Activated CD4-positive, alpha-beta T cell treated with anti-CD3 and anti-CD28 coated beads for 48 hours (primary cell): ENCODE data around the gene TEKT2.
A peak's percentile ranks its signal among the peaks of the same experiment; 100 is the strongest.

Experiments
- DNase-seq: peaks from one replicate; pipeline ENCODE4 v3.0.0-alpha.2; 2020

The TEKT2 gene

GRCh38 chr1:36109041-36109679 lies 25.3 kb downstream of the TEKT2 start:
- DNase-seq, result peak; percentile 50

- no peak for DNase-seq
These were observed 27.3 kb downstream of the TEKT2 start for GRCh38 chr1:36111151-36111550.

- DNase-seq, result no peak
These were observed 28.9 kb downstream of the TEKT2 start for GRCh38 chr1:36112823-36113222.

- no peak for DNase-seq
These were observed 30.5 kb downstream of the TEKT2 start for GRCh38 chr1:36114371-36114770.

- DNase-seq, result no peak
These were observed 31.3 kb downstream of the TEKT2 start for GRCh38 chr1:36115200-36115669.

- DNase-seq, result no peak
These were observed 32.0 kb downstream of the TEKT2 start for GRCh38 chr1:36115931-36116330.

- DNase-seq, result no peak
These were observed 33.0 kb downstream of the TEKT2 start for GRCh38 chr1:36116901-36117300.

GRCh38 chr1:36118447-36119204 lies 34.7 kb downstream of the TEKT2 start:
- no peak for DNase-seq

GRCh38 chr1:36119456-36119855 lies 35.6 kb downstream of the TEKT2 start:
- no peak for DNase-seq

- no peak for DNase-seq
These were observed 38.5 kb downstream of the TEKT2 start for GRCh38 chr1:36122062-36123030.

- peak; percentile 32 for DNase-seq
These were observed 39.5 kb downstream of the TEKT2 start for GRCh38 chr1:36123356-36123755.

- DNase-seq, result no peak
These were observed 40.7 kb downstream of the TEKT2 start for GRCh38 chr1:36124404-36125128.

- DNase-seq, result no peak
These were observed 41.5 kb downstream of the TEKT2 start, which contains the start of gene COL8A2 for GRCh38 chr1:36125129-36125991. TSS of gene COL8A2 (minus strand) at chr1:36125222. CDS start at chr1:36100242, 24,980 bp downstream.

GRCh38 chr1:36126005-36126716 lies 42.3 kb downstream of the TEKT2 start:
- DNase-seq, result no peak

GRCh38 chr1:36126797-36127500 lies 43.1 kb downstream of the TEKT2 start:
- DNase-seq, result no peak

- no peak for DNase-seq
These were observed 44.4 kb downstream of the TEKT2 start for GRCh38 chr1:36128126-36128904.

GRCh38 chr1:36128905-36129206 lies 45.0 kb downstream of the TEKT2 start:
- no peak for DNase-seq

- no peak for DNase-seq
These were observed 48.1 kb downstream of the TEKT2 start for GRCh38 chr1:36132029-36132428.

- DNase-seq, result no peak
These were observed 49.6 kb downstream of the TEKT2 start for GRCh38 chr1:36133484-36133883.
